ENCODE data around the gene CAV2.
"Not testable (repeated sequence)": the region's sequence is repeated elsewhere in the genome, so short reads cannot be mapped to it uniquely, and the experiment has no call there.

The CAV2 gene, protein sequence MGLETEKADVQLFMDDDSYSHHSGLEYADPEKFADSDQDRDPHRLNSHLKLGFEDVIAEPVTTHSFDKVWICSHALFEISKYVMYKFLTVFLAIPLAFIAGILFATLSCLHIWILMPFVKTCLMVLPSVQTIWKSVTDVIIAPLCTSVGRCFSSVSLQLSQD

GRCh38 chr7:116499168-116500077 is at the start of gene CAV2:
TSS of gene CAV2 (plus strand) at chr7:116499738. CDS start at chr7:116499782, 44 bp downstream.
- peak in 8 of 56 donors; percentile 2 to 26 (median 15) for DNase-seq

DNA sequence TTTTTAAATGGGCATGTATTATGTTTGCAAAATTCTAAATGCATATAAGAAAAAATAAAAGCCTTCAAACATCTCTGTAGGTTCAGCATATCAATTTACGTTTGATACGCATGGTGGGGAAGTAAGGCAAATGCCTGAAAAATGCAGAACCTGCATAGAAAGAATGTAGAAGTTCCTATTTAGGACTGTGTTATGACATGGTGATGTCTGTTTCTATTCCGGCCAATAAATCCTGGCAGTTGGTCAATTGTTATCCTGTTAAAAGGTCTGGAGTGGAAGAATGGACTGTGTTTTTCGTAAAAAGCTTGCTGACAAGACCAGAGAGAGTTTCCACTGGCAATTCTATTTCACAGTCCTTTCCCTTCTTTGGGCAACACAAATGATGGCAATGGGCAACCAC is 49.6 kb upstream of the CAV2 start:
- no peak for DNase-seq

DNA sequence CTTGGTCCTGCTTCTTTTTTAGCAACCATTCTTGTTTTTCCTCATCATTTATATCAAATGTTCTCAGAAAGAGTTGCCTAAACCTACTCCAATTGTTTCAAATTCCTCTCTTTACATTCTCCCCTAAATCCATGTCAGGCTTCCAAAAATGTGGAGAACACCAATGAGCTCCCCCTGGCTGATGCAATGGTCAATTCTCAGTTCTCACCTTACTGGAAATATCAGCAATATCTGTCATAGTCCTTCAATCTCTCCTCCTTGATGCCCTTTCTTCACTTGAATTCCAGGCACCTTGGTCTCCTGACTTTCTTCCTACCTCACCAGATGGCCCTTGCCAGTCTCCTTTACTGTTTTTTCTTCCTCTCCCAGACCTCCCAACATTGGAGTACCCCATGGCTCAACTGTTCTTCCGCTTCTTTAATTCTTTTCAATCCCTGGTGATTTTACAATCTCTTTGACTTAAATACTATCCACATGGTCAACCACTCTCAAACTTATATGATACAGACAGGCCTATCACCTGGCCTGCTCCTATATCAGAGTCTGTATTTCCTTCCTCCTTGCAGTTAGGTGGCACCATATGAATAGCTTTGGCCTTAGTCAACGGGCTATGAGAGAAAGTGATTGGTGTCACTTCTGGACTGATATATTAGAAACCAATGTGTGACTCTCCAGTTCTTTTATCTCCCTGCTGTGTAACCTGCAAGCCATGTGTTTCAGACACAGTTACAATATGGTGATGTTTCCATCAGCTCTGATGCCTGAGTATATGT is 47.4 kb upstream of the CAV2 start:
- DNase-seq = no peak

- DNase-seq = no peak
These were observed 45.2 kb upstream of the CAV2 start for GRCh38 chr7:116454377-116454776.

DNA sequence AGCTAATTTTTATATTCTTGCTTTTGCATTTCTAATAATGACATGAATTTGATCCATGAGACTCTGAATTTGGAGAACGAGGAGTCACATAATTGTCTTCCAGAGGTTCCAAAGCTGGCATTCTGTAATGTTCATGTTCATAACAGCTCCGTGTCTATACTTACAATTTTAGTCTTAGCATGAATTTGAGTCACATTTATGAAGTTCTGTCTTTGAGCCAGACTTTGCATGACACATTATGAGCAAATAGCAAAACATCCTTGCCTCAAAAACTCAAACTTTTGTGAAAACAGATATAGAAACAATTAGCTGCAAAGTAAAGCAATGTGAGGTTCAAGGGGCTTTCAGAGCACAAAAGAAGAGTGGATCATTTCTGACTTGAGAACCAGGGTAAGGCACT is 44.5 kb upstream of the CAV2 start:
- DNase-seq = no peak

GRCh38 chr7:116455499-116455898 is 44.0 kb upstream of the CAV2 start:
- no peak for DNase-seq

DNA sequence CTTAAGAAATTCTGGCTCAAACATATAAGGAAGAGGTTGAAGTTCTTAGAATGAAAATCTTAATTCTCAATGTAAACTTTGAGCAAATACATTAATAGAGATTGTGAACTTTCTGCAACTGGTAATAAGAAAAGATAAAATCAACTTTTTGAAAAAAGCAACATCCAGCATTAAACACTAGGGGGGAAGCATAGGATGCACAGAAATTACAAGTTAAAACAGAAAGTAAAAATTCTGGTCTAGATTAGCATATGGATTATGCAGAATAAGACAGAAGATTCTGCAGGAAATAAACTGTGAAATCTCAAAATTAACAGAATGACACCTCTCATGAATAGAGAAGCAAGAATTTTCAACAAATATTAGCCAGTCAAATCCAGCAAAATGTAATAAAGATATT is 38.0 kb upstream of the CAV2 start:
- DNase-seq = no peak

GRCh38 chr7:116463956-116464355 is 35.6 kb upstream of the CAV2 start:
- no peak for DNase-seq

DNA sequence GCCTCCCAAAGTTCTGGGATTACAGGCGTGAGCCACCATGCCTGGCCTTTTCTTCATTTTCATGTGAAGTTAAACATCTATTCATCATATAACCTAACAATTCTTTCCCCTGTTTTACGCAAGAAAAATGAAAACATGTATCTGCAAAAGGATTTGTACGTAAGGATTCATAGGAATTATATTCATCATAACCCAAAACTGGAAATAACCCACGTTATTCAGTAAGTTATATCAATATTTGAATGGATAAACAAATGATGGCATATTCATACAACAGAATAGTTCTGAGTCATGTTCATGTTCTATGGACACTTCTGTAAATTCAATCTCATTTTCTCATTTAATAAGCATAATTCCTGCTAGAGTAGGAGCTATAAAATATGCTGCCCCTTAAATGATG is 35.2 kb upstream of the CAV2 start:
- DNase-seq = no peak

- DNase-seq = no peak
These were observed 34.4 kb upstream of the CAV2 start for GRCh38 chr7:116465125-116465524.

DNA sequence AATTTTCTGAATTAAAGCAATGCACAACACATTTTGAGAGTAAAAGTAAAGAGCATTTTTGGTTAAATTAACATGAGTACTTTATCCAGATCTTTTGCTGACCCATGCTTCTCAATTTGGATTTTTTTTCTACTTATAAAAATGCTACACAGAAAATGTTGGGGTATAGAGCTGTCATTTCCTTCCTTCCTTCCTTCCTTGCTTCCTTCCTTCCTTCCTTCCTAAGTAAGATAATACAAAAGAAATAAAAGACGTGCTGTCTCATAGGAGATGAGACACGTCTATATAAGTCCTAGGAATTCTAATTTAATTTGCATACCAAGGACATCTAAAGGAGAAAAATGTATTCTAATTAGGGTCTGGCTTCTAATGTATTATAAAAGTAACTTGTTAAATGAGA is 31.0 kb upstream of the CAV2 start:
- no peak for DNase-seq

DNA sequence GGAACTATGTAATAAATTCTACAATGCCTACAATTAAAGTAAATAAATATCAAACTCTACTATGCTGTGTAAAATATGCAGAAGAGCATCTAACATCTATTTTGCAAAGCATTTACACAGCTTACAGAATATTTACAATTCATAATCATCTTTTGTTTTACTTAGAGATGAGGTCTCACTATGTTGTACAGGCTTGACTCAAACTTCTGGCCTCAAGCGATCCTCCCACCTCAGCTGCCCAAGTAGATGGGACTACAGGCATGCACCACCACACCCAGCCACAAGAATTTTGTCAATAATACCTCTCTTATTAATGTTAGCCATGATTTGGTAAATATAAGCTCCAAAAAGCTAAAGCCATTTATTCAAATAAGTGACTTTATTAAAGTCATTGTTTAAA is 21.9 kb upstream of the CAV2 start:
- no peak for DNase-seq

DNA sequence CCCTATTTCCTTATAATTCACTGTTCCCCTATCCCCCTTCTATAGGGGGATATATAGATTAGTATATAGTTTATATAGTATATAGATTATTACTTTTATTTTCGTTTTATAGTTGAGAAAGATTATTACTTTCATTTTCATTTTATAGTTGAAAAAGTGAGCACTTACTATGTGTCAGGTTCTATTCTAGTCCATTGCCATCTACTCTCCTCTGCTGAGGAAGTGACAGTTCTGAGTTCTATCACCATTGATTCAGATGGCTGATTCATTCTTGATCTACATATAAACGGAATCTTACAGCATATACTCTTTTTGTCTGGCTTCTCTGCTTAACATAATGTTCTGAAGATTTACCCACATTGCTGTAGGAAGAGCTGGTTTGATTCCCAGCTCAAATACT is 20.7 kb upstream of the CAV2 start:
- no peak for DNase-seq

- DNase-seq = no peak
These were observed 16.1 kb upstream of the CAV2 start for GRCh38 chr7:116483271-116483942.

DNA sequence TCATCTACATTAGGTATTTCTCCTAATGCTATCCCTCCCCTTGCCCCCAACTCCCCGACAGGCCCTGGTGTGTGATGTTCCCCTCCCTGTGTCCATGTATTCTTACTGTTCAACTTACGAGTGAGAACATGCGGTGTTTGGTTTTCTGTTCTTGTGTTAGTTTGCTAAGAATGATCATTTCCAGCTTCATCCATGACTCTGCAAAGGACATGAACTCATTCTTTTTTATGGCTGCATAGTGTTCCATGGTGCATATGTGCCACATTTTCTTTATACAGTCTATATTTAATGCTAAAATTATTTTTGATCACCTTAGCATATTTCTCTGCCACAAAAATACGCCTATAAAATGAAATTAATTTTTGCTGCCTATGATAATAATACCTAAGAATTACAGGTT is 15.1 kb upstream of the CAV2 start:
- DNase-seq = not testable (repeated sequence)

- no peak for DNase-seq
These were observed 11.5 kb upstream of the CAV2 start for GRCh38 chr7:116487907-116488521.

- no peak for DNase-seq
These were observed 9.2 kb upstream of the CAV2 start for GRCh38 chr7:116490351-116490750.

DNA sequence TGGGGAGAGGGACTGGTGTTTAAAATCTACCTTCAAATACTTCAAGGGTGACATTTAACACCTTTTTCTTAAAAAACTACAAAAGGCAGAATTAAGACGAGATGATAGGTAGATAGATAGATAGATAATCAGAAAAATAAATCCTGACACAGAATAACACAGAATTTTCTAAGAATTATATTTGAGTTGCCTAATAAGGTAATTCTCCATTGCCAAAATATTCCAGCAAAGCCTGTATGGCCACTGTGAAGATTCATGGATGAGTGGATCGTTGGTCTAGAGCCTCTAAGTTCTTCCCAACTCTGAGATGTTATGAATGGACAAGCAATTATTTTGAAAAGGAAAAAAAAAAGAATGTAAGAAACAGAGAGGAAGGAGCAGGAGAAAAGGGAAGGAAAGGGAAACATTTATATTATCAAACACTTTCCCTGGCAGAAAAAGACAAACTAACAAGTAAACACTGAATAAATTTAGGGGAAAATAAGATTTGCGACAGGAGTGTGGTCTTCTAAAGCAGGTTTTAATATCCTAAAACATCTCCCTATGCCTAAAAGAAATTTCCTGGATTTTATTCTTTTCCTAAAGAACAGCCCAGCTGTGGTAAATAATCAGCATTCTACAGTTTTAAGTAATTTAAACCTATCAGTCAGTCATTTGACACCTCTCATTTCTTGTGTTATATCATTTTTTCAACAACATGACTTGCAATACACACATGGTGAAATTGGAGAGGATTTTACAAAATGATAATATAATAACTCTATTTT is 7.5 kb upstream of the CAV2 start:
- no peak for DNase-seq

DNA sequence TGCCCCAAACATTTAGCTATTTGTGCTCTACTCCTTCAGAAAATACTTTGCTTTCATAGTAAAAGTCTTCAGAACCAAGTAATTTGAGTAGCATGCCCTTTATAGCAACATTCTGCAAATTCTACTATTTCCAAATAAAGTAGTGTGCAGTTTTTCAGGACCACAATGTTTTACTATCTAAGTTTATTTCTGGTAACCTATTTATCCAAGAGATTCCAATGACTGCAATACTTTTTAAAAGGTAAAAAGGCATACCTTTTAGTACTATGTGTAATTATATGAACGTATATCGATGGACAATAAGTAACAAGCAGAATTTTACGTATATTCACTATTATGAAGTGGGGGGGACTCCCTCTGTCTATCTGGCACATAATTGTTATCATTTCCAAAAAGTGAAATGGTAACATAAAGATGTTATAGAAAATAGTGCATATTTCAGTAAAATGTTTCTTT is 6.9 kb upstream of the CAV2 start:
- no peak for DNase-seq

DNA sequence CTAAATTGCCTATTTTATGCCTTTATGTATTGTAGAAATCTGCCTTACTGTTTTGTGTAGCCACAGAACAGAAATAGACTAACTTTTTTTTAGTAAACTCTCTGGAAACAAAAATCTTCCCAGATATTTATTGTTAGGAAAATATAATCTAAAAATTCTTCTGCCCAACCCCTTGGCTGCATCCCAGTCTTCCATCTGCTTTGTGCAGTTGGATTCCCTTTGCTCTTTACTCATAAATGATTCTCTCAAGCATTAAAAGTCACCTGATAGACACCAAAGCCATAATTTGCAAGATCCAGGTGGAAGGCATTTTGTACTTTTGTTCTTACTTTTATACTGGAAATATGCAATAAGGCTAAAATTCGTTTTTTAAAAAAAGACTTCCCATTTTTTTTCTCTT is 6.1 kb upstream of the CAV2 start:
- no peak for DNase-seq
